ENCODE results near the gene CFAP97D1.

DNA sequence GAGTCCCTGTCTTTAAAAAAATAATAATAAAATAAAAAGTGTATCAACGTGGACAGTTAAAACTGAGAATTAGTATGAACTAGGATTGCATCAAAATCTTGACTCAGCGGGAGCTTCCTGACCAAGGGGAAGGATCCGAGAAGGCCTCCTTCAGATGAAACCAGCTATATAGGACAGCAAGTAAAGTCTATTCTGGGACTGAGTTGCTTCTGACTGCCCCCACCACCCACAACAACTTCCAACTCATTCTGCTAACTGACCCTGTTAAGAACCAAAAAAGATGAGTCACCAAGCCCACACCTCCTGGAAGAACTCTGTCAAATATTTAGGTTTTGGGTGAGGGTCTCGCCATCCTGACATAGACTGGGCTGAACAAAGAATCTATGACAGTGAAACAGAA is 27.8 kb downstream of the CFAP97D1 start:
- TF ChIP-seq, protein P1, sequence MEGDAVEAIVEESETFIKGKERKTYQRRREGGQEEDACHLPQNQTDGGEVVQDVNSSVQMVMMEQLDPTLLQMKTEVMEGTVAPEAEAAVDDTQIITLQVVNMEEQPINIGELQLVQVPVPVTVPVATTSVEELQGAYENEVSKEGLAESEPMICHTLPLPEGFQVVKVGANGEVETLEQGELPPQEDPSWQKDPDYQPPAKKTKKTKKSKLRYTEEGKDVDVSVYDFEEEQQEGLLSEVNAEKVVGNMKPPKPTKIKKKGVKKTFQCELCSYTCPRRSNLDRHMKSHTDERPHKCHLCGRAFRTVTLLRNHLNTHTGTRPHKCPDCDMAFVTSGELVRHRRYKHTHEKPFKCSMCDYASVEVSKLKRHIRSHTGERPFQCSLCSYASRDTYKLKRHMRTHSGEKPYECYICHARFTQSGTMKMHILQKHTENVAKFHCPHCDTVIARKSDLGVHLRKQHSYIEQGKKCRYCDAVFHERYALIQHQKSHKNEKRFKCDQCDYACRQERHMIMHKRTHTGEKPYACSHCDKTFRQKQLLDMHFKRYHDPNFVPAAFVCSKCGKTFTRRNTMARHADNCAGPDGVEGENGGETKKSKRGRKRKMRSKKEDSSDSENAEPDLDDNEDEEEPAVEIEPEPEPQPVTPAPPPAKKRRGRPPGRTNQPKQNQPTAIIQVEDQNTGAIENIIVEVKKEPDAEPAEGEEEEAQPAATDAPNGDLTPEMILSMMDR (conservative IDR thresholded peaks at IDR 0.05 in 1 of 2, IDR thresholded peaks at IDR 0.05 in 1 of 2; ENCODE audit: extremely low read depth in 1 of 2, insufficient read depth in 1 of 2, low read depth in 1 of 2, low read length in 2 of 2) = no peak
- no peak for TF ChIP-seq EZH2 (IDR thresholded peaks at IDR 0.05; ENCODE audit: borderline replicate concordance, low read length)
